Neural cell (in vitro differentiated cells): ENCODE data around the gene SGIP1. TPM values are rescaled to one million over a fixed set of nuclear protein-coding genes. Genes with fewer than 3 reads are reported as not detected.

Experiments
- H2AFZ ChIP-seq: fragments of 200-600, 300-800 bp; sonication (generic), shearing (Covaris generic); 2 replicates; pipeline ENCODE4 v1.6.0; 2014; ENCODE audit warnings: low read depth, mild to moderate bottlenecking, antibody characterized with exemption, low read length, moderate library complexity
- H3F3A ChIP-seq: fragments of 200-600 bp; shearing (Covaris generic); 2 replicates; pipeline ENCODE4 v1.6.1; 2016; ENCODE audit warnings: mild to moderate bottlenecking, moderate library complexity, mixed read lengths, antibody characterized with exemption, low read length; ENCODE audit not compliant: insufficient read depth, poor library complexity, severe bottlenecking
- H3K27ac ChIP-seq: fragments of 200-600, 300-800 bp; sonication (generic), shearing (Covaris generic); 2 replicates; pipeline ENCODE4 v1.5.1; 2014; ENCODE audit warnings: mild to moderate bottlenecking, low read length, moderate library complexity
- H3K27me3 ChIP-seq: fragments of 300-800, 200-600 bp; sonication (generic), shearing (Covaris generic); 2 replicates; pipeline ENCODE4 v1.6.0; 2014; ENCODE audit warnings: mild to moderate bottlenecking, low read depth, low read length, moderate library complexity; ENCODE audit not compliant: insufficient read depth
- H3K36me3 ChIP-seq: fragments of 300-800, 200-600 bp; sonication (generic), shearing (Covaris generic); 2 replicates; pipeline ENCODE4 v1.5.1; 2014; ENCODE audit warnings: mild to moderate bottlenecking, antibody characterized with exemption, low read length, moderate library complexity; ENCODE audit not compliant: insufficient read depth
- H3K4me2 ChIP-seq: fragments of 300-800, 200-600 bp; sonication (generic), shearing (Covaris generic); 2 replicates; pipeline ENCODE4 v1.6.0; 2014; ENCODE audit warnings: mild to moderate bottlenecking, low read length
- H3K4me3 ChIP-seq: fragments of 300-800, 200-600 bp; sonication (generic), shearing (Covaris generic); 2 replicates; pipeline ENCODE4 v1.5.1; 2014; ENCODE audit warnings: mild to moderate bottlenecking, low read length, moderate library complexity
- H3K79me2 ChIP-seq: fragments of 200-600 bp; shearing (Covaris generic); replicated peaks from 2 replicates; pipeline ENCODE4 v1.6.0; 2014; ENCODE audit warnings: mild to moderate bottlenecking, low read length, moderate library complexity; ENCODE audit not compliant: insufficient read depth
- H3K9ac ChIP-seq: fragments of 300-800, 200-600 bp; sonication (generic), shearing (Covaris generic); 2 replicates; pipeline ENCODE4 v1.6.1; 2016; ENCODE audit warnings: mild to moderate bottlenecking, low read length, mixed read lengths
- H3K9me2 ChIP-seq: fragments of 200-600 bp; shearing (Covaris generic); 2 replicates; pipeline ENCODE4 v1.6.1; 2016; ENCODE audit warnings: mild to moderate bottlenecking, low read length, mixed read lengths; ENCODE audit not compliant: insufficient read depth
- H3K9me3 ChIP-seq: fragments of 200-600, 300-800 bp; sonication (generic), shearing (Covaris generic); 2 replicates; pipeline ENCODE4 v1.6.1; 2016; ENCODE audit warnings: mild to moderate bottlenecking, mixed run types, low read length, moderate library complexity, mixed read lengths
- H4K20me1 ChIP-seq: fragments of 200-600 bp; shearing (Covaris generic); 2 replicates; pipeline ENCODE4 v1.6.1; 2016; ENCODE audit warnings: mild to moderate bottlenecking, mixed run types; ENCODE audit not compliant: insufficient read depth
- CTCF ChIP-seq: fragments of 450-650 bp; IDR thresholded peaks from 2 replicates; pipeline ENCODE4 v1.5.1; 2014; ENCODE audit warnings: antibody characterized with exemption, mild to moderate bottlenecking, moderate library complexity; ENCODE audit not compliant: poor library complexity, severe bottlenecking
- EP300 ChIP-seq: fragments of 450-650 bp; conservative IDR thresholded peaks from 2 replicates; pipeline ENCODE4 v1.6.1; 2014; ENCODE audit warnings: antibody characterized with exemption, mild to moderate bottlenecking, moderate library complexity; ENCODE audit not compliant: poor library complexity, severe bottlenecking
- EZH2 ChIP-seq: fragments of 200-600, 300-800 bp; shearing (Covaris generic), sonication (generic); IDR thresholded peaks from 2 replicates; pipeline ENCODE4 v1.6.1; 2014; ENCODE audit warnings: antibody characterized with exemption, low read length, borderline replicate concordance, mild to moderate bottlenecking; ENCODE audit not compliant: insufficient read depth, poor library complexity, severe bottlenecking
- MXI1 ChIP-seq: fragments of 450-650 bp; conservative IDR thresholded peaks from 2 replicates; pipeline ENCODE4 v1.6.1; 2014; ENCODE audit warnings: antibody characterized with exemption, mild to moderate bottlenecking; ENCODE audit not compliant: poor library complexity, severe bottlenecking
- POLR2AphosphoS5 ChIP-seq: IDR thresholded peaks from 2 replicates; pipeline ENCODE4 v1.6.1; 2012
- RAD21 ChIP-seq: fragments of 450-650 bp; conservative IDR thresholded peaks from 2 replicates; pipeline ENCODE4 v1.6.1; 2014; ENCODE audit warnings: antibody characterized with exemption, mild to moderate bottlenecking, moderate library complexity
- REST ChIP-seq: IDR thresholded peaks from 2 replicates; pipeline ENCODE4 v1.6.1; 2012; ENCODE audit warnings: borderline replicate concordance
- SMC3 ChIP-seq: fragments of 450-650 bp; conservative IDR thresholded peaks from 2 replicates; pipeline ENCODE4 v1.6.1; 2014; ENCODE audit warnings: antibody characterized with exemption, mild to moderate bottlenecking, moderate library complexity; ENCODE audit not compliant: poor library complexity
- TAF1 ChIP-seq: IDR thresholded peaks from 2 replicates; pipeline ENCODE4 v1.6.1; 2012; ENCODE audit warnings: low read depth
- polyA plus RNA-seq: library from polyadenylated mRNA; depleted of rRNA; stranded (reverse); fragments of >200 nt; gene quantifications from 2 replicates; pipeline ENCODE4 v1.2.3, GENCODE V29; 2014

Gene SGIP1
- polyA plus RNA-seq, 1 donor from 2014 or later = 50.5 TPM

- Histone ChIP-seq H3K9me2 (no peaks in the 10 kb centered on the region), H3K79me2 (peaks cover 40% of the 10 kb centered on the region), H3K4me2 (peak overlapping the region; percentile 82), H3K27me3 (no peaks in the 10 kb centered on the region), H3K9ac (peak overlapping the region; percentile 77), H4K20me1 (no peaks in the 10 kb centered on the region), H3K27ac (peak overlapping the region; percentile 89), H2AFZ (no peak overlapping the region), H3K36me3 (no peaks in the 10 kb centered on the region), H3K4me3 (peak overlapping the region; percentile 70), H3F3A (peaks cover 3% of the 10 kb centered on the region), H3K9me3 (no peaks in the 10 kb centered on the region)
- TF ChIP-seq TAF1 (no peak), CTCF (no peak), EP300 (no peak), RAD21 (no peak), MXI1 (no peak), REST (no peak), EZH2 (no peak), POLR2AphosphoS5 (no peak), SMC3 (no peak)
Measured at GRCh38 chr1:66535061-66535460, 1.1 kb downstream of the SGIP1 start.

- Histone ChIP-seq H3K9me2 (no peaks in the 10 kb centered on the region), H3K27me3 (no peaks in the 10 kb centered on the region), H3K27ac (peak overlapping the region; percentile 89), H3K9ac (peak overlapping the region; percentile 77), H3K36me3 (no peaks in the 10 kb centered on the region), H3K4me2 (peak overlapping the region; percentile 82), H3K4me3 (peak overlapping the region; percentile 70), H3F3A (peaks cover 3% of the 10 kb centered on the region), H3K9me3 (no peaks in the 10 kb centered on the region), H2AFZ (no peak overlapping the region), H3K79me2 (peaks cover 44% of the 10 kb centered on the region), H4K20me1 (no peaks in the 10 kb centered on the region)
- TF ChIP-seq EP300 = no peak
- TF ChIP-seq RAD21 = no peak
- no peak for TF ChIP-seq SMC3
- no peak for TF ChIP-seq CTCF
- no peak for TF ChIP-seq TAF1
- no peak for TF ChIP-seq POLR2AphosphoS5
- TF ChIP-seq MXI1 = no peak
- no peak for TF ChIP-seq EZH2
- no peak for TF ChIP-seq REST
Measured at GRCh38 chr1:66535853-66536252, 1.9 kb downstream of the SGIP1 start.
